ENCODE measurements around the gene SLC8A3. TPM values are rescaled to one million over a fixed set of nuclear protein-coding genes. Genes with fewer than 3 reads are reported as not detected.

The SLC8A3 gene
- total RNA-seq, 1 experiment from 2014 or later = not detected

- DNase-seq (ENCODE audit: low read depth, low spot score) = no peak
- H3K27me3 ChIP-seq (ENCODE audit: insufficient read depth, low read length) = peaks cover 81% of the 10 kb centered on the region
- no peak for TF ChIP-seq ZFX (IDR thresholded peaks at IDR 0.05)
- TF ChIP-seq REST (IDR thresholded peaks at IDR 0.05; ENCODE audit: low read depth) = no peak
- no peak for TF ChIP-seq CEBPB (IDR thresholded peaks at IDR 0.05; ENCODE audit: low read depth)
- no peak for TF ChIP-seq EGR1 (IDR thresholded peaks at IDR 0.05; ENCODE audit: low read depth)
- TF ChIP-seq SIN3A (IDR thresholded peaks at IDR 0.05; ENCODE audit: low read depth) = no peak
- no peak for TF ChIP-seq TCF7L2 (IDR thresholded peaks at IDR 0.05; ENCODE audit: borderline replicate concordance, extremely low read depth, insufficient read depth, insufficient read length)
- no peak for TF ChIP-seq ZNF274 (IDR thresholded peaks at IDR 0.05; ENCODE audit: low read depth, low read length)
- no peak for TF ChIP-seq ATF3 (IDR thresholded peaks at IDR 0.05)
- TF ChIP-seq RAD21 (IDR thresholded peaks at IDR 0.05; ENCODE audit: low read depth) = no peak
- no peak for TF ChIP-seq CBX3 (IDR thresholded peaks at IDR 0.05; ENCODE audit: low read depth)
- no peak for TF ChIP-seq ELF1 (IDR thresholded peaks at IDR 0.05; ENCODE audit: borderline replicate concordance, low read depth)
- POLR2A ChIA-PET = no interaction called here
- CTCF ChIA-PET = no interaction called here
- no peak overlapping the region for H2AFZ ChIP-seq (ENCODE audit: low read depth, low read length, poor library complexity, severe bottlenecking)
- no peaks in the 10 kb centered on the region for H3K79me2 ChIP-seq (ENCODE audit: insufficient read depth, low read length)
- H3K36me3 ChIP-seq (ENCODE audit: control insufficient read depth in 1 of 2, insufficient read depth in 2 of 2, low read length in 2 of 2) = no peaks in the 10 kb centered on the region
- no peak for ATAC-seq
- no peaks in the 10 kb centered on the region for H3K9me3 ChIP-seq (ENCODE audit: control insufficient read depth in 1 of 2, insufficient read depth in 1 of 2, low read depth in 1 of 2, low read length in 2 of 2)
- no peak overlapping the region for H3K27ac ChIP-seq (ENCODE audit: low read depth, low read length)
- H3K9ac ChIP-seq (ENCODE audit: low read length) = no peak overlapping the region
- BruUV-seq (replicated peaks) = no TSS peak
- no peak overlapping the region for H3K4me2 ChIP-seq (ENCODE audit: low read length)
- intact Hi-C loops (cut with micrococcal nuclease) = no loop called here
- RAD21 ChIA-PET (ENCODE audit: low non-redundant PET in 1 of 2, low total read pairs in 2 of 2, uncharacterized antibody in 2 of 2, unreplicated experiment in 2 of 2) = no interaction called here
- H3K4me3 ChIP-seq (replicated peaks in 1 of 2; ENCODE audit: low read depth in 1 of 2, low read length in 2 of 2) = no peak overlapping the region
- no peaks in the 10 kb centered on the region for H3K4me1 ChIP-seq (ENCODE audit: control insufficient read depth in 1 of 2, insufficient read depth in 2 of 2, low read length in 2 of 2)
- H3K9me2 ChIP-seq (ENCODE audit: insufficient read depth) = no peaks in the 10 kb centered on the region
- H4K20me1 ChIP-seq (ENCODE audit: insufficient read depth) = no peaks in the 10 kb centered on the region
These were observed 15.2 kb downstream of the SLC8A3 start for GRCh38 chr14:70173569-70173968.
